ENCODE measurements around the gene TMEM178B.

Gene TMEM178B

GRCh38 chr7:141225916-141226618 lies 152.2 kb downstream of the TMEM178B start:
- no peak overlapping the region for H3K4me3 ChIP-seq (ENCODE audit: low read depth, low read length)
- no peak for TF ChIP-seq CTCF (IDR thresholded peaks at IDR 0.05; ENCODE audit: low read depth, low read length)

GRCh38 chr7:141227454-141227853 lies 153.6 kb downstream of the TMEM178B start:
- no peak overlapping the region for H3K4me3 ChIP-seq (ENCODE audit: low read depth, low read length)
- TF ChIP-seq CTCF (IDR thresholded peaks at IDR 0.05; ENCODE audit: low read depth, low read length): no peak

GRCh38 chr7:141228482-141228881 lies 154.6 kb downstream of the TMEM178B start:
- TF ChIP-seq CTCF (IDR thresholded peaks at IDR 0.05; ENCODE audit: low read depth, low read length): no peak
- H3K4me3 ChIP-seq (ENCODE audit: low read depth, low read length): no peak overlapping the region

GRCh38 chr7:141231018-141231792 lies 157.3 kb downstream of the TMEM178B start:
- H3K4me3 ChIP-seq (ENCODE audit: low read depth, low read length): no peak overlapping the region
- peak; percentile 63 for TF ChIP-seq CTCF (IDR thresholded peaks at IDR 0.05; ENCODE audit: low read depth, low read length)

- H3K4me3 ChIP-seq (ENCODE audit: low read depth, low read length): no peak overlapping the region
- no peak for TF ChIP-seq CTCF (IDR thresholded peaks at IDR 0.05; ENCODE audit: low read depth, low read length)
Measured at GRCh38 chr7:141232286-141233051, 158.6 kb downstream of the TMEM178B start.

GRCh38 chr7:141234335-141235105 lies 160.7 kb downstream of the TMEM178B start:
- H3K4me3 ChIP-seq (ENCODE audit: low read depth, low read length): no peak overlapping the region

More at GRCh38 chr7:141234335-141235105, 160.7 kb downstream of the TMEM178B start:
- no peak for TF ChIP-seq CTCF (IDR thresholded peaks at IDR 0.05; ENCODE audit: low read depth, low read length)
